ENCODE data around the gene PSTPIP2. TPM values are rescaled to one million over a fixed set of nuclear protein-coding genes. Genes with fewer than 3 reads are reported as not detected.

Gene PSTPIP2
- total and polyA plus RNA-seq, 2 experiments from 2014 or later = 1.4 to 2.6 TPM

DNA sequence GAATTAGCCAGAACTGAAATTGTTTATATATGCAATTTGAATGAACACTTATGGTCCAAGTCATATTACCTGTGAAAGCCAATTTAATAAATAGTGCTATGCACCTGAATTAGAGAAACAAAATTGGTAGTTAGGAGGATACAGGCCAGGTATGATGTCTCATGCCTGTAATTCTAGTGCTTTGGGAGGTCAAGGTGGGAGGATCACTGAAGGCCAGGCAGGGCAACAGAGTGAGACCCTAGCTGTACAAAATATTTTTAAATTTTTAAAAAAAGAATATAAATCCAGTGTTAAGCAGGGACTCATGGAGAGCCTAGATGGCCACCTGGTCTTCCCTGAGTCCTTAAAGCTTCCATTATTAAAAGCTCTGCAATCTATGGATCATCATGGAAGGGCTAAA lies 7.3 kb upstream of the PSTPIP2 start:
- H3K4me1 Mint-ChIP-seq = no peaks in the 10 kb centered on the region

More for the DNA sequence above, 7.3 kb upstream of the PSTPIP2 start:
- Histone ChIP-seq H3K79me2 (replicated peaks; ENCODE audit: insufficient read depth) (no peaks in the 10 kb centered on the region), H3K4me2 (no peak overlapping the region), H3K4me1 (ENCODE audit: insufficient read depth) (no peaks in the 10 kb centered on the region), H3K9me2 (ENCODE audit: insufficient read depth) (no peaks in the 10 kb centered on the region), H3K36me3 (ENCODE audit: insufficient read depth) (peaks cover 48% of the 10 kb centered on the region), H3K27me3 (ENCODE audit: insufficient read depth) (no peaks in the 10 kb centered on the region), H4K20me1 (replicated peaks; ENCODE audit: insufficient read depth) (peaks cover 31% of the 10 kb centered on the region), H2AFZ (no peak overlapping the region), H3K4me3 (no peak overlapping the region), H3F3A (replicated peaks; ENCODE audit: low read depth) (peaks cover 9% of the 10 kb centered on the region; the same call in 1 of the 2 replicates), H3K27ac (ENCODE audit: low read depth) (no peak overlapping the region)
- Mint-ChIP-seq H3K27ac (no peak overlapping the region), H3K4me3 (no peak overlapping the region), H3K27me3 (ENCODE audit: insufficient read depth, low read depth, poor library complexity) (peaks cover 2% of the 10 kb centered on the region), H3K36me3 (ENCODE audit: low read depth) (peaks cover 59% of the 10 kb centered on the region), H3K9me3 (no peaks in the 10 kb centered on the region)
- DNase-seq (ENCODE audit: low spot score) (no peak), ATAC-seq (no peak)
- no peak for TF ChIP-seq JUNB (IDR thresholded peaks at IDR 0.05; ENCODE audit: unreplicated experiment)
- TF ChIP-seq ZNF114 (CRISPR knock-in tag; IDR thresholded peaks at IDR 0.05) = no peak
- no peak for TF ChIP-seq NANOG (IDR thresholded peaks at IDR 0.05; ENCODE audit: borderline replicate concordance)
- TF ChIP-seq EZH2phosphoT487 (IDR thresholded peaks at IDR 0.05; ENCODE audit: unreplicated experiment) = no peak
- TF ChIP-seq POLR2AphosphoS5 (IDR thresholded peaks at IDR 0.05; ENCODE audit: low read depth) = no peak
- TF ChIP-seq, protein P1, sequence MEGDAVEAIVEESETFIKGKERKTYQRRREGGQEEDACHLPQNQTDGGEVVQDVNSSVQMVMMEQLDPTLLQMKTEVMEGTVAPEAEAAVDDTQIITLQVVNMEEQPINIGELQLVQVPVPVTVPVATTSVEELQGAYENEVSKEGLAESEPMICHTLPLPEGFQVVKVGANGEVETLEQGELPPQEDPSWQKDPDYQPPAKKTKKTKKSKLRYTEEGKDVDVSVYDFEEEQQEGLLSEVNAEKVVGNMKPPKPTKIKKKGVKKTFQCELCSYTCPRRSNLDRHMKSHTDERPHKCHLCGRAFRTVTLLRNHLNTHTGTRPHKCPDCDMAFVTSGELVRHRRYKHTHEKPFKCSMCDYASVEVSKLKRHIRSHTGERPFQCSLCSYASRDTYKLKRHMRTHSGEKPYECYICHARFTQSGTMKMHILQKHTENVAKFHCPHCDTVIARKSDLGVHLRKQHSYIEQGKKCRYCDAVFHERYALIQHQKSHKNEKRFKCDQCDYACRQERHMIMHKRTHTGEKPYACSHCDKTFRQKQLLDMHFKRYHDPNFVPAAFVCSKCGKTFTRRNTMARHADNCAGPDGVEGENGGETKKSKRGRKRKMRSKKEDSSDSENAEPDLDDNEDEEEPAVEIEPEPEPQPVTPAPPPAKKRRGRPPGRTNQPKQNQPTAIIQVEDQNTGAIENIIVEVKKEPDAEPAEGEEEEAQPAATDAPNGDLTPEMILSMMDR (conservative IDR thresholded peaks at IDR 0.05; ENCODE audit: low read depth in 2 of 2) = no peak
- no peak for TF ChIP-seq STAT1 (IDR thresholded peaks at IDR 0.05; ENCODE audit: unreplicated experiment)
- TF ChIP-seq REST (IDR thresholded peaks at IDR 0.05; ENCODE audit: unreplicated experiment) = no peak
- no peak for TF ChIP-seq ETS1 (IDR thresholded peaks at IDR 0.05)
- TF ChIP-seq ZNF331 (CRISPR knock-in tag; IDR thresholded peaks at IDR 0.05; ENCODE audit: low read depth) = no peak
- no peak for TF ChIP-seq CREB1 (CRISPR knock-in tag; IDR thresholded peaks at IDR 0.05; ENCODE audit: low read depth)
- TF ChIP-seq EZH2 (IDR thresholded peaks at IDR 0.05; ENCODE audit: low read depth, unreplicated experiment) = no peak
- TF ChIP-seq ZNF462 (CRISPR knock-in tag; IDR thresholded peaks at IDR 0.05) = no peak
